GM18907 (cell line): ENCODE data around the gene PIK3R5.
A peak's percentile ranks its signal among the peaks of the same experiment; 100 is the strongest.
"Not testable (repeated sequence)": the region's sequence is repeated elsewhere in the genome, so short reads cannot be mapped to it uniquely, and the experiment has no call there.

Experiments
- ATAC-seq: cut with Tn5 transposase; IDR thresholded peaks from one replicate; pipeline ENCODE4 v1.9.1; 2021; ENCODE audit warnings: mild to moderate bottlenecking, moderate library complexity; ENCODE audit not compliant: unreplicated experiment

PIK3R5 gene

DNA sequence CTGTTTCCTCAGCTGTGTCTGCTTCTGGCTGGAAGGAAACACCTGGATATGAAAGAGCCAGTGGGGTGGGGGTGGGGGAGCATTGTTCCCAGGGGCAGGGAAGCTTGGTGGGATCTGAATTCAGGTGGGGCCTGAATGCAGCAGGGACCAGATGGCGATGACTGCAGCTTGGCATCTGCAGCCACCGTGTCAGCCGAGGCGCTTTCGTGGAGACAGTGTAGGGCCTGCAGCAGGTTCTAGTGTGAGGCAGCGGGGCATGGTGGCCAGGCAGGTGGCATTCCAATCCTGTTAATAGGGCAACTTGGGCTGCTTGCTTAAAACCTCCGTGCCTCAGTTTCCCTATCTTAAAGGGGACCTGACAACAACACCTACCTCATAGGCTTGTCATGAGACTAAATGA is 99.7 kb downstream of the PIK3R5 start:
- ATAC-seq, result no peak

DNA sequence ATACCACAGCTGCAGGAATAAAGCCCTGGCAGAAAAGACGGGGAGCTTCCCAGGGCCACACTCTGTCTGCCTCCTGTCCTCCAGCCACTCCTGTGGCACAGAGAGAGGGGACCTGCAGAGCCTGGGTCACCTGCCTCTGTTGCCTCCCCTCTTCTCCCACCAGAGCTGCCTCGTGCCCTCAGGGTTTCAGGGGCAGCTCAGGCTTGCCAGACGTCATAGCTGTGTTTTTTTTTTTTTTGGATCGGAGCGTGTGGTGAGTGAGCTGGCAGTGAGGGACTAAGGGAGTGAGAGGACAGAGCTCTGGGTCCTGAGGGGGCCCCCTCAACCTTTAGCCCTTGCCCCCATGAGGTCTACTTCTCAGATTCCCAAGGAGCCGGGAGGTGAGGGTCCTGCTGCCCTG is 100.1 kb downstream of the PIK3R5 start:
- ATAC-seq, result no peak

DNA sequence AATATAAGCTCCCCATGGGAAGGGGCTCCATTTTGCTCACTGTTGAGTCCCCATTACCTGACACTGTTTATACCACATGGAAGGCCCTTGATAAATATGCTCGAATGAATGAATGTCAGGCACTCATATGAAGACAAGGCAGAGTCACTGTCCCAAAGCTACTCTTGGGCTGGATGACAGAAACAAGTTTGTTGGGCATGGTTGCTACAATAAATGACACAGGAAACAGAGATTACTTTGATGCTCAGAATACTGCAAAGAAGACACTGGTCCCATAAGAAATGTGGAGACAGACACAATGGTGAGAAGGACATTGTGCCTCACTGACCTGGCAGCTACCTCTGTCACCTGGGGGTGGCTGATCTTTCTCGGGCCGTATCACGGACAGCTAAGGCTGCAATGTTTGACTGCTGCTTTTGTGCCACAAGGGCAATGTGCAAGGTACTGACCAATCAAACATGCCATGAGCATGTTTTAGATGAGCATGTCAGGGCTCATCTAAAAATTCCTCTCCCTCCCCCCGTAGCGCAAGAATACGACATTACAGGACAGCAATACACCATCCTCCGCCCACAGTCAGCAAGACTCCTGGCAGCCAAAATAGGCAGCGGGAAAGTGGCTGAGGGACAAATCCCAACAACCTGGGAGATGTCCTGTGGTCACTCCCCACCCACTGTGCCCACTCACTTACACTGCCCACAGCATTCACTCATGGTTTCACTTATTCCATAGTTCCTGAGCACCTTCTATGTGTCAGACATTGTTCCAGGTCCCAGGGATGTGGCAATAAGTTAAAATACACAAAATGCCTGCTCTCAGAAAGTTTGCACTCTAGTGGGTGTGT is 103.1 kb downstream of the PIK3R5 start:
- ATAC-seq, result no peak

DNA sequence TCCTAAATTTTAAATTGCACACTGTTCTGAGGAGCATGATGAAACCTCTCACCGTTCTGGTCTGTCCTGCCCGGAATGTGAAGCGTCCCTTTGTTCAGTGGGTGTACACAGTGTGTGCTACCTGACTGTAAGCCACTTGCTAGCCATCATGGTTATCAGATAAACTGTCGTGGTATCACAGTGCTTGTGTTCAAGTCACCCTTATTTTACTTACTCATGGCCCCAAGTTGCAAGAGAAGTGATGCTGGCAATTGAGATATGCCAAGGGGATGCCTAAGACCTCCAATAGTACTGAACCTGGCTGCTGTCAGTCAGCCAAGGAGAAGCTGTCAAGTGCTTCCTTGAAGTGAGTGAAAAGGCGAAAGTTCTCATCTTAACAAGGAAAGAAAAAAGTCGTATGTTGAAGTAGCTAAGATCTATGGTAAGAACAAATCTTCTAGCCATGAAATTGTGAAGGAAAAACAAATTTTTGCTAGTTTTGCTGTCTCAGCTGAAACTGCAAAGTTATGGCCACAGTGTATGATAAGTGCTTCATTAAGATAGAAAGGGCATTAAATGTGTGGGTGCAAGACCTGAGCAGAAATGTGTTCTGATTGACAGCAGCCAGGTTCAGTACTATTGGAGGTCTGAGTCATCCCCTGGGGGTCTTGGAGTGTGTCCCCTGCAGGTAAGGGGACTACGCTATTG is 103.9 kb downstream of the PIK3R5 start:
- ATAC-seq, result no peak

DNA sequence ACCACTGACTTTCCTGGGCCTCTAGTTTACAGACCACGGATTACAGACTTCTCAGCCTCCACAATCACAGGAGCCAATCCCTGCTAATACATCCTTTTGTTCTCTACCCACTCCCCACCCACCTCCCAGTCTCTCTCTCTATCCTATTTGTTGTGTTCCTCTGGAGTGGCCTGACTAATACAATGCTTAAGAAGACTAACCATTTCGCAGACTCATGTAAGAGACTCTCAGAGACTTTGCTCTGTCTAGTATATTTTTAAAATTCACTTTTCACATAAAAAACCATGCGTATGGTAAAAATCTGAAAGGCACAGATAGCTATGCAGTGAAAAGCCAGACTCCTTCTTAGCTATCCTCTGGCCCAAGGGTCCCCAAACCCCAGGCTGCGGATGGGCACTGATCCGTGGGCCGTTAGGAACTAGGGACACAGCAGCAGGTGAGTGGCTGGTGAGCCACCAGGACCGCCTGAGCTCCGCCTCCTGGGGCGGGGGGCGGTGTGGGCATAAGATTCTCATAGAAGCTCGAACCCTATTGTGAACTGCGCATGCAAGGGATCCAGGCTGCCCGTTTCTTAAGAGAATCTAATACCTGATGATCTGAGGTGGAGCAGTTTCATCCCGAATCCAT is 105.6 kb downstream of the PIK3R5 start:
- ATAC-seq, result no peak

DNA sequence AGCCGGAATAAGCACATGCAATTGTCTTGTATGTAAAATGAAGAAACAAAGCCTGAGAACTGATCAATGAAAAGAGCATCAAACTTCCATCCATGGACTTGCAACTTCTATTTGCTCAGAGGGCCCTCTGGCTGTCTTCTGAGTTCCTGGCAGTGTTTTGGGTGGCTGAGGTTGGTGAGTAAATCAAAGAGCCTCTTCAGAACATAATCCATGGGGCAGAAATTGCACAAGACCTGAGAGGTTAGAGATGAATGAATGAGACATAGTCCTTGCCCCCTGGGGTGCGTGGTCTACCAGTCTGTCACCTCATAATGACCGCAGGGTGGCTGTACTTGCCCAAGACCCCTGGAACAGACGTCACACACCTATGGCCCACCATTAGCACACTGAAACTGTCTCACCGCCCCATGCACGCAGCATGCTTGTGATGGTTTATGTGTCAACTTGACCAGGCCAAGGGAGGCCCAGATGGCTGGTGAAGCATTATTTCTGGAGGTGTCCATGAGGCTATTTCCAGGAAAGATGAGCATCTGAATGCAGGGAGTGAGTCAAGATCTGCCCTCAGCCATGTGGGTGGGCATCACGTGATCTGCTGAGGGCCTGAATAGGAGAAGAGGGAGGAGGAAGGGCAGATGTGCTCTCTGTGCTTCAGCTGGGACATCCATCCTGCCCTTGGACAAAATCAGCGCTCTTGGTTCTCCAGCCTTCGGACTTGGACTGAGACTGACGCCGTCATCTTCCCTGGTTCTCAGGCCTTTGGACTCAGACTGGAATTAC is 106.3 kb downstream of the PIK3R5 start:
- ATAC-seq, result peak; percentile 35

DNA sequence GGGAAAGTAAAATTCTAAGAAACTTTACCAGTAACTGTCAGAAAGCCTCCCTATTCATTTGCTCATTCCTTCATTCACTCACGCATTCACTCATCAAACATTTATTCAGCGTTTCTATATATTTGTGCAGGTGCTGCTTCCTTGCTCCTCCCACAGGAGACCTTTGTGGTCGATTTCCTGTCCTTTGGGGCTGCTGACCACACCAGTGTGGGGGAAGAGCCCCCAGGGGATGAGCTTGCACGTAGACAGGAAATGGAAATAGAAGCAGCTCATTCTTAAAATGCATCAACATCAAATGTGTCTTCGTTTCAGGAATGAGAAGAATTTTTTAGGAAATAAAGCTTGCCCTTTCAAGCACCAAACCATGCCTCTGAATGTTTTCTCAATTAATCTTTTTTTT is 107.6 kb downstream of the PIK3R5 start:
- peak; percentile 58 for ATAC-seq

DNA sequence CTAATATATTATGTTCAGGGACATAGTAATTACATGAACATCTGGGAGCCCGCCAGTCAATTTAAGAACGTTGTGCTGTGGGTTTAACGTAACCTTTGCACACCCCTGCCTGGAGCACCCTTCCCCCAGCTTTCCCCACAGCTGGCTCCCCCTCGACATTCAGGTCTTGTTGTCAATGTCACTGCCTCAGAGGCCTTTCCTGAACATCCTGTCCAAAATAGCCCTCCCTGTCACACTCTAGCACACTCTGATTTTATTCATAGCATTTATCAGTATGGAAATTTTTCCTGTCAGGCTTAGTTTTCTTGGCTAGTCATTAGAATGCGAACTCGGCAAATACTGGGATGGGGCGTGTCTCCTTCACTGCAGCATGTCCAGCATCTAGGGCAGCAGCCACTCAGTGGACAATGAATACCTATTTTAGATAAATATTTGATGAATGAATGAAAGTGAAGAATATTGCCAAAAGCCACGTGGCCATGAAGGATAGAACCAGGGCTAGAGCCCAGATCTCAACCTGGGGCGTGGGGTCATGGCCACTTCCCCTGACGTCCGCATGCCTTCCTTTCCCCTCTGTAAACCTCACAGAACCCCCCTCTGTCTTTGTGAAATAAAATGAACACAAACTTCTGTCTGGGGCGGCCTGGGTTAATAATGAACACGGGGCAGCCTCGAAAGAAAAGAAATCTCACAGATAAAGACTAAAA is 108.5 kb downstream of the PIK3R5 start:
- peak; percentile 6 for ATAC-seq

DNA sequence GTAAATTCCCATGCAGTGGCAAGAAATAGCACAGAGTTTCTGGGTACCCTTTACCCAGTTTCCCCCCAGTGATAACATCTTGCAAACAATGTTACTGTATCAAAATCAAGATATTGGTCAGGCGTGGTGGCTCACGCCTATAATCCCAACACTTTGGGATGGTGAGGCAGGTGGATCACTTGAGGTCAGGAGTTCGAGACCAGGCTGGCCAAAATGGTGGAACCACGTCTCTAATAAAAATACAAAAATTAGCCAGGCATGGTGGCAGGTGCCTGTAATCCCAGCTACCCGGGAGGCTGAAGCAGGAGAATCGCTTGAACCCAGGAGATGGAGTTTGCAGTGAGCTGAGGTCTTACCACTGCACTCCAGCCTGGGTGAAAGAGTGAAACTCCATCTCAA is 109.3 kb downstream of the PIK3R5 start:
- not testable (repeated sequence) for ATAC-seq

DNA sequence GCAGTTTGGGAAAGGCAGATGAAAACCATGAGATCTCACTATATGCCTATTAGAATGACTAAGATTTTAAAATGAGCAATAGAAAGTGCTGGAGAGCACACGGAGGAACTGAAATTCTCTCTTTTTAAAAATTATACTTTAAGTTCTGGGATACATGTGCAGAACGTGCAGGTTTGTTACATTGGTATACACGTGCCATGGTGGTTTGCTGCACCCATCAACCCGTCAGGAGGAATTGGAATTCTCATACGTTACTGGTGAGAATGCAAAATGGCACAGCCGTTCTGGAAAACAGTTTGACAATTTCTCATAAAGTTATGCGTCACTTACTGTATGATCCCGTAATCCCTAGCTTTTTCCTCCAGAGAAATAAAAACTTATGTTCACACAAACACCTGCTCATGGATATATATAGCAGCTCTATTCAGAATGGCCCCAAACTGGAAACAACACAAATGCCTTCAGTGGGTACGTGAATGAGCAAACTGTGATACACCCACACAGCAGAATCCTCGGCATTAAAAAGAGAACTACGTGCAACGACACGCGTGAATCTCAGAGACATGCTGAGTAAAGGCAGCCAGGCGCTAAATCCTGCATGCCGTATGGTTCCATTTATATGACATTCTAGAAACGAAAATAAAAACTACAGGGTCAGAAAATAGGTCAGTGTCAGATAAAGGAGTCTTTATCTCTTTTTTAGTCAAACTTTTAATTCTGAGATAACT is 109.9 kb downstream of the PIK3R5 start:
- ATAC-seq, result peak; percentile 26

DNA sequence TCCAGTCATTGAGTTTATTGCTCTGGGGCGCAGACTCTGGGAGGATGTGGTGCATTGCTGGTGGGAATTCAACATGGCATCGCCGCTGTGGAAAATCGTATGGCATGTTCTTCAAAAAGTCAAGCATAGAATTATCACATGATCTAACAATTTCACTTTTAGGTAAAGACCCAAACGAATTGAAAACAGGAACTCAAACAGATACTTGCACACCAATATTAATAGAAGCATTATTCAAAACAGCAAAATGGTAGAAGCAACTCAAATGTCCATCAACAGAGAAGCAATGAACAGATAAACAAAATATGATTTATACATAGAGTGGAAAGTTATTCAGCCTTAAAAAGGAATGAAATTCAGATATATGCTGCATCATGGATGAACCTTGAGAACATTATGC is 113.9 kb downstream of the PIK3R5 start:
- no peak for ATAC-seq

DNA sequence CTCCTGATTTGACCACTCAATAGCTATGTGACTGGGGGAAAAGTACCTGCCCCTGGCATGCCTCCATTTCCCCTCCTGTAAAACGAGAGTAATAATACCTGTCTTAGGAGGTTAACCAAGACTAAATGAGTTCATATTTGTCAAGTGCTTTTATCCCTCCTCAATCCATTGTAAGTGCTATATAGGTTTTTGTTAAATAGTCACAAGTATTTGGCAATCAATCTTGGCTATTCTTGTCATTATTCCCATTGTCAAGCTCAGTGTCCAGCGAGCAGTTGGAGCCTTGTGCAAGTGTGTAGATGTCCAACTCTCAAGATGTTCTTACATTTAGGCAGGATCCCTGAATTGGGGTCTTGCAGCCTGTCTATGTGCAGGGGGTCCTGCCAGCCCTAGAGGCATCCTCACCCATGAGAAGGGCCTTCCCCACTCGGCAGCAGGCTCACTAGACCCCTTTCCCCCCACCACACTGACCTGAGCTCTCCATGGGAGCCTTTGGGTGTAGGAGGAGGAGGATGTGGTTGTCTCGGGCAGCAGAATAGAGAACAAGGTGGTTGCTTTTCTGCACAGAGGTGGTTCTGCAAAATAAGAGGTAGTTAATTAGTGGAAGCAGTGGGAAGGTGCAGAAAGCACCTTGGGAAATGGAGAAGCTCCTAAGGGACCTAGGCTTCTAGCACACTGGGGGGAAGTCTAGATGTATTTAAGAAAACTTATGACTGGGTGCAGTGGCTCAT is 116.0 kb downstream of the PIK3R5 start:
- no peak for ATAC-seq

DNA sequence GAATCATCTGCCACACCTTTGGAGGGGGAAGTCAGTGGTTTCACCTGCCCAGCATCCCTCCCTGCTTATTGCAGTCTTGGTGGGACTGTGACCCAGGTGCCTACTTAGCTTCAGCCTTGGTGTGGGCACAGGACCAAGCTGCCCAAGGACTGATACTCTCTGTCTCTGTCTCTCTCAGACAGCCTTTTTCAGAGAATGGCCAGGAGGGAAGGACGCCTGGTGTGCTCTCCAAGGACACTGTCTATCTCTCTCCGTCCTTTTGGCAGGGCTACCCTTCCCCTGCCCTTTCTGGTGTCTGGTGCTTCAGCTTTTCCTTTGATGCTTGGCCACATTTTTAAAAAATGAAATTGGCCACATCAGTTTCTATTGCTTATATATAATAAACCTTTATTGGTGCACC is 117.6 kb downstream of the PIK3R5 start:
- no peak for ATAC-seq

DNA sequence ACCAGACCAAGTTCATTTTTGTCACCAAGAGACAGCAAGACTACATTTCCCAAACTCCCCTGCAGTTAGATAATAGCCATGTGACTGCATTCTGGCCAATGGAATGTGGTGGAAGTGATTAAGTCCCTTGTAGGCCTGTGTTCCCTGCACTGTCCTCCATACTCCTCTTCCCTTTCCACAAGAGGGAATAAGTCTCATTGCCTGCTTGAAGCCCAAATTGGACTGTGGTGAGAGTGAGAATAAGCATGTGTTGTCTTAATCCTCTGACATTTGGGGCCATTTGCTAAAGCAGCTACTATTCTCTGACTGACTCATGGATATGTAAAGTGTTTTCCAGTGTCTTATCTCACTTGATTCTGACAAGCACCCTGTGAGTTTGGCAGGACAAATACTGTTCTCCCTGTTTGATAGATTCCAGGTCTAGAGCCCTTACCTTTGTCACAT is 118.7 kb downstream of the PIK3R5 start:
- ATAC-seq, result no peak

DNA sequence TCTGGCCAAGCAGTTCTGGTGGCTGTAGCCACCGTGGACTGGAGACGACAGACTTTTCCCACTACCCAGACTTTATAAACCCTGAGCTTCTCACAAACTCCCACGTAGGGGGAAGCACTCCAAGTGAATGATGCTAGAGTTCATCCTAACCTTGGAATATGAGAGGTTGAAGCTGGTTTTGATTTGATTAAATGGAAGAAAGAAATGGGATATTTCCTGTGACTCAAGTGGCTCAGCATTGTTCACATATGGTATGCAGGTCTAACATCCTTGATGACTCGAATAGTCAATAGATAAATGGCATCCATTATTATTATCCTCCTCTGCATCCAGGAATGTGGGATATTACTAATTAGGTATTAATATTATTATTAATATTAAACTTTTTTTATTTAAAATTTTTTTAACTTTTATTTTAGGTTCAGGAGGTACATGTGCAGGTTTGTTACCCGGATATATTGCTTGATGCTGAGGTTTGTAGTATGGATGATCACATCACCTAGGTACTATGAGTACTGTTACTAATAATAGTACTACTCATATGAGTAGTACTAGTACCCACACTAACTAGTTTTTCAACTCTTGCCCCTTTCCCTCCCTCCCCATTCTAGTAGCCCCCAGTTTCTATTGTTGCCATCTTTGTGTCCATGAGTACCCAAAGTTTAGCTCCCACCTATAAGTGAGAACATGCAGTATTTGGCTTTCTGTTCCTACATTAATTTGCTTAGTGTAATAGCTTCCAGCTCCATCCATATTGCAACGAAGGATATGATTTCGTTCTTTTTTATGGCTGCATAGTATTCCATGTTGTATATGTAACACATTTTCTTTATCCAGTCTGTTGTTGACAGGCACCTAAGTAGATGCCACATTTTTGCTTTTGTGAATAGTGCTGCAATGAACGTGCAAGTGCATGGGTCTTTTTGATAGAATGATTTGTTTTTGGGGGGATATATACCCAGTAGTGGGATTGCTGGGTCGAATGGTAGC is 121.0 kb downstream of the PIK3R5 start:
- no peak for ATAC-seq

DNA sequence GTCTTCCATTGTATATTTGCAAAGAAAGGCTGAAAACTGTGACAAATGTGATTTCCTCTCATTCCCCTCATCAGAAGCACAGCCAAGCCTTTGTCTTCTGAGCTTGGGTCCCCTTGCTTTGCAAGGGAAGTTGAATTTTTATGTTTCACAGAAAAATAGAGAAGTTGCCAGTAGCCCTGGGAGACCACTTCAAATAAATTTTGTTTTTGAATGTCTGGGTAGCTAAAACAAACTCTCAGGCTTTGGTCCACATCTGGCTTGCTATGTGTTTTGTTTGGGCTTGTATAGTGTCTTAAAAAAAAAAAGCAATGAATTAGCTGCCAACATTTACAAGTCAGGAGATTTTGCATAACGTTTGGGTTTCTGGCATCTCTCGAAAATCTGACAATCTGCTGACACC is 122.2 kb downstream of the PIK3R5 start:
- ATAC-seq, result no peak

DNA sequence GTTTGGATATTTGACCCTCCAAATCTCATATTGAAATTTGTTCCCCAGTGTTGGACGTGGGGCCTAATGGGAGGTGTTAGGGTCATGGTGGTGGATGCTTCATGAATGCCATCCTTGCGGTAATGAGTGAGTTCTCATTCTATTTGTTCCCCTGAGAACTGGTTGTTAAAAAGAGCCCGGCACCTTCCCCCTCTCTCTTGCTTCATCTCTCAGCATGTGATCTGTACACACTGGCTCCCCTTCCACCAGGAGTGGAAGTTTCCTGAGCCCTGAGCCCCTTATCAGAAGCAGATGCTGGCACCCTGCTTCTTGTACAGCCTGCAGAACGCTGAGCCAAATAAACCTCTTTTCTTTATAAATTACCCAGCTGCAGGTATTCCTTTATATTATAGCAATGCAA is 123.7 kb downstream of the PIK3R5 start:
- no peak for ATAC-seq

DNA sequence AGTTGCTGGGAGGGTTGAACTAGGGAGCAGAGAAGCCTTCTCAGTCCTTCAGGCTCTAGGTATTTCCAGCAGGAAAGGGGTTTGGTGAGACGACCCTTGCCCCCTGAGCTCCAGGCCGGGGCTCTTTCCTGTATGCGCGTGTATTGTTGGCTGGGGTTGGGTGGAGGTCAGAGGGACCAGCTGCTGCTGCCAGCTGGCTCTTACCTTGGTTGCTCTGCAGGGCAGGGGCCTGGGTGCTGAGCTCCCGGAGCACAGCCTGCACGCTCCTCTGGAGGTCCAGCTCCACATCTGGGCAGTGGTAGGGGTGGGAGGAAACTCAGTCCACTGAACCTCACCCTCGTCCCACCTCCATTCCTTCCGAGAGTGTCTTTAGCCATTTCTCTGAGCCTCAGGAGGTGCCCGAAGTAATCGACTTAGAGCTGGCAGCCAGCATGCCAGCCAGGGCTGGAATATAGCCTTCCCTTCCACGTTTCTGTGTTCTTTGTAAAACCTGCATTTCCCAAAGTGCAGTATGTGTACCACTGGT is 126.0 kb downstream of the PIK3R5 start:
- ATAC-seq, result no peak
